BJ (cell line): ENCODE results near the gene OXA1L. TPM values are rescaled to one million over a fixed set of nuclear protein-coding genes. Genes with fewer than 3 reads are reported as not detected.
"Not testable (repeated sequence)": the region's sequence is repeated elsewhere in the genome, so short reads cannot be mapped to it uniquely, and the experiment has no call there.

Source experiments
- CTCF ChIA-PET: fragments of 350-600 bp; formaldehyde crosslinking; extraction: SDS; loops from one replicate; lab custom pipeline; 2021; ENCODE audit warnings: antibody characterized with exemption, inconsistent platforms; lab: Yijun Ruan, JAX
- POLR2A ChIA-PET: fragments of 300-600 bp; sonication (Branson Sonifier 250); formaldehyde crosslinking; extraction: SDS; loops from one replicate; lab custom pipeline; 2021; ENCODE audit warnings: antibody characterized with exemption; lab: Charles Lee
- DNase-seq: peaks from one replicate; pipeline ENCODE4 v3.0.0-alpha.2; 2011; ENCODE audit warnings: low read depth
- H3K27me3 ChIP-seq: 2 replicates; pipeline ENCODE4 v1.6.0; 2011; ENCODE audit warnings: low read length; ENCODE audit not compliant: control insufficient read depth, insufficient read depth
- H3K36me3 ChIP-seq: 2 replicates; pipeline ENCODE4 v1.5.1; 2011; ENCODE audit warnings: low read length; ENCODE audit not compliant: control insufficient read depth, insufficient read depth
- H3K4me3 ChIP-seq: 2 replicates; pipeline ENCODE4 v1.5.1; 2011; ENCODE audit warnings: low read depth, mild to moderate bottlenecking, control low read depth, low read length
- CTCF ChIP-seq: IDR thresholded peaks from 2 replicates; pipeline ENCODE4 v1.5.1; 2011; ENCODE audit warnings: low read depth, mild to moderate bottlenecking, control low read depth, inconsistent platforms, low read length, moderate library complexity; ENCODE audit not compliant: insufficient read depth
- polyA plus RNA-seq: library from polyadenylated mRNA; depleted of rRNA; stranded (reverse); fragments of >200 nt; gene quantifications from 2 replicates; pipeline ENCODE4 v1.2.3, GENCODE V29; 2011

The OXA1L gene
- polyA plus RNA-seq, 1 experiment = 191 TPM

DNA sequence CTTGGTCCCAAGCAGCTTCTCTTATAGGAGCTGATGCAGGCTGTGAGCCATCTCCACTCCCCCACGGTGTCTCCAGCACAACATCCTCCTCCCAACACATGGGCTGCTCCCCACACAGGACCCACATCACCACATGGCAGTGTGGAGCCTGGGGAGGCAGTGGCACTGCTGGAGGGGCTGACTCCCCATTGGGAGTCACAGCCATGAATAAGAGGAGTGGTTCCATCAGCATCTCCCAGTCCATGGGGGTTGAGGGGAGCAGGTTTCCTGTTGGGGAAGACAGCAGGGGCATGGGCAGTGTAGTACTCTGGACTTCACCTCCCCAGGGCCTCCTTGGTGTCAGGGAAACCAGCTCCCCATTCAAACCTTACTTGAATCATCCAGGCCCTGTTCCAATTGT is 40.5 kb upstream of the OXA1L start:
- no peaks in the 10 kb centered on the region for H3K36me3 ChIP-seq
- no peak for DNase-seq
- peaks cover 3% of the 10 kb centered on the region for H3K27me3 ChIP-seq
- POLR2A ChIA-PET = no interaction called here
- no peak for TF ChIP-seq CTCF
- H3K4me3 ChIP-seq = no peak overlapping the region
- CTCF ChIA-PET = no interaction called here

DNA sequence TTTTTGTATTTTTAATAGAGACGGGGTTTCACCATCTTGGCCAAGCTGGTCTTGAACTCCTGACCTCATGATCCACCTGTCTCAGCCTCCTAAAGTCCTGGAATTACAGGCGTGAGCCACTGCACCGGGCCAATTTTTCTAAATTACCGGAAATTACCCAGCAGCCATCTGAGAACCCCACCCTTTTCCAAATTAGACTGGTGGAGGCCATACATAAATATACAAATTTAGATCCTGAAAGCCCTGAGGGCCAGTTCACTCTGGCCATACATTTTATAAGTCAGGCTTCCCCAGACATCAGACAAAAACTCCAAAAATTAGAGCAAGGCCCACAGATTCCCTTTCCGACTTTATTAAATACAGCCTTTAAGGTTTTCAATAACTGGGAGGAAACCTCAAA is 34.4 kb upstream of the OXA1L start:
- H3K27me3 ChIP-seq, POLR2A ChIA-PET, H3K4me3 ChIP-seq, H3K36me3 ChIP-seq, DNase-seq, CTCF ChIA-PET: not testable (repeated sequence)

DNA sequence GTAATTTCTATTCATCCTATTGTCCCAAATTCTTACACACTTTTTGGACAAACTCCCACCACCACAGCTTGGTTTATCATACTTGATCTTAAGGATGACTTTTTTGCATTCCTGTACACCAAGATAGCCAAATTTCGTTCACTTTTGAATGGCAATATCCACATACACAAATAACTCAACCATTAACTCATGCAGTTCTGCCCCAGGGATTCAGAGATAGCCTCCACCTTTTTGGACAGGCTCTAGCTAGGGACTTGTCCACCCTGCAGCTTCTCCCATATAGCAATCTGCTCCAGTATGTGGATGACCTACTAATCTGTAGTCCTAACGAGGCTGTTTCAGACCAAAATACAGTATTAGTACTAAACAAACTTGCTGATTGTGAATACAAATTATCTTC is 32.7 kb upstream of the OXA1L start:
- Histone ChIP-seq H3K36me3 (no peaks in the 10 kb centered on the region), H3K27me3 (peaks cover 1% of the 10 kb centered on the region; the same call in 1 of the 2 replicates), H3K4me3 (no peak overlapping the region)
- no peak for TF ChIP-seq CTCF
- POLR2A ChIA-PET = no interaction called here
- no peak for DNase-seq
- CTCF ChIA-PET = no interaction called here

DNA sequence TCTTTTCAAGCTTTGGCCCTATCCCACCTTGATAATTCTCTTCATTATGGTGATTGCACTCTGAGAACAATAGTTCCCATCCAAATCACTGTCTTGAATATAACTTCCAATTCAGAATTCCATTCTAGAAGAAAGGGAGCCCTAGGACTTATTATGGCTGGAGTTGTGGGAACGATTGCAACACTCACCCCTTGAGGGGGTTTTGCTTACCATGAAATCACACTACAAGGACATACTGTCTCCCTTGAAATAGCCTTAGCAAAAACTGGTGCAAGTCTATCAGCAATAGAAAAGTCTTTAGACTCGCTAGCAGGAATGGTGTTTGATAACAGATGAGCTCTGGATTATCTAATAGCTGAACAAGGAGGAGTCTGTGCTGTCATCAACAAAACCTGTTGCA is 31.4 kb upstream of the OXA1L start:
- DNase-seq = no peak
- no peak overlapping the region for H3K4me3 ChIP-seq
- CTCF ChIA-PET = no interaction called here
- no peak for TF ChIP-seq CTCF
- POLR2A ChIA-PET = no interaction called here
- peaks cover 1% of the 10 kb centered on the region; the same call in 1 of the 2 replicates for H3K27me3 ChIP-seq
- H3K36me3 ChIP-seq = no peaks in the 10 kb centered on the region

- H3K27me3 ChIP-seq, CTCF ChIA-PET: not testable (repeated sequence)
These were observed 30.1 kb upstream of the OXA1L start for GRCh38 chr14:22736384-22736783.

GRCh38 chr14:22737052-22737451 is 29.4 kb upstream of the OXA1L start:
- ChIA-PET POLR2A (no interaction called here), CTCF (no interaction called here)
- Histone ChIP-seq H3K4me3 (no peak overlapping the region), H3K27me3 (no peaks in the 10 kb centered on the region), H3K36me3 (no peaks in the 10 kb centered on the region)
- no peak for TF ChIP-seq CTCF
- DNase-seq = no peak

More at GRCh38 chr14:22736384-22736783, 30.1 kb upstream of the OXA1L start:
- H3K4me3 ChIP-seq, H3K36me3 ChIP-seq, POLR2A ChIA-PET, DNase-seq: not testable (repeated sequence)
